ENCODE measurements around the gene TTC28.

TTC28 gene

GRCh38 chr22:28015676-28016601 lies 663.7 kb downstream of the TTC28 start:
- no peak for DNase-seq

- no peak for DNase-seq
These were observed 664.6 kb downstream of the TTC28 start for GRCh38 chr22:28015046-28015425.

- no peak for DNase-seq
These were observed 665.2 kb downstream of the TTC28 start for GRCh38 chr22:28014211-28015045.

GRCh38 chr22:28013611-28014010 lies 666.0 kb downstream of the TTC28 start:
- no peak for DNase-seq

GRCh38 chr22:28012832-28013460 lies 666.7 kb downstream of the TTC28 start:
- DNase-seq, result no peak

GRCh38 chr22:28009272-28009827 lies 670.3 kb downstream of the TTC28 start:
- DNase-seq, result peak; percentile 67 to 68

GRCh38 chr22:28008649-28009048 lies 671.0 kb downstream of the TTC28 start:
- DNase-seq, result no peak

- no peak for DNase-seq
These were observed 671.6 kb downstream of the TTC28 start for GRCh38 chr22:28008056-28008455.

- no peak for DNase-seq
These were observed 673.4 kb downstream of the TTC28 start for GRCh38 chr22:28006271-28006670.

GRCh38 chr22:28005513-28005912 lies 674.1 kb downstream of the TTC28 start:
- no peak for DNase-seq

GRCh38 chr22:28004021-28004420 lies 675.6 kb downstream of the TTC28 start:
- DNase-seq, result no peak

GRCh38 chr22:28002863-28003565 lies 676.6 kb downstream of the TTC28 start:
- DNase-seq, result no peak

GRCh38 chr22:28002181-28002700 lies 677.4 kb downstream of the TTC28 start:
- no peak for DNase-seq

GRCh38 chr22:28001171-28001835 lies 678.3 kb downstream of the TTC28 start:
- DNase-seq, result no peak

- DNase-seq, result no peak
These were observed 679.3 kb downstream of the TTC28 start for GRCh38 chr22:28000361-28000760.

GRCh38 chr22:27999876-28000275 lies 679.8 kb downstream of the TTC28 start:
- no peak for DNase-seq

GRCh38 chr22:27998511-27999410 lies 680.9 kb downstream of the TTC28 start:
- no peak for DNase-seq

- no peak for DNase-seq
These were observed 682.1 kb downstream of the TTC28 start for GRCh38 chr22:27997538-27997937.

- no peak for DNase-seq
These were observed 682.7 kb downstream of the TTC28 start for GRCh38 chr22:27996981-27997380.

GRCh38 chr22:27996529-27996925 lies 683.1 kb downstream of the TTC28 start:
- no peak for DNase-seq

All from CD4-positive, alpha-beta T cell treated with Interleukin-1 beta for 1 hour (primary cell).